Stimulated activated CD8-positive, alpha-beta memory T cell treated with anti-CD3 and anti-CD28 coated beads, Interleukin-2, amount 100 ng/mL, for 48 hours (primary cell): Measurements from ENCODE around the gene PTGFRN.
"Not testable (repeated sequence)": the region's sequence is repeated elsewhere in the genome, so short reads cannot be mapped to it uniquely, and the experiment has no call there.

Experiments used
- DNase-seq, 2 donors: peaks; one replicate each; pipeline ENCODE4 v3.0.0-alpha.2; 2020; ENCODE audit warnings: low read depth in 2 of 2

Gene PTGFRN

GRCh38 chr1:116916533-116917445 is 7.1 kb downstream of the PTGFRN start:
- no peak for DNase-seq

- DNase-seq: no peak
These were observed 9.1 kb downstream of the PTGFRN start for GRCh38 chr1:116918714-116919357.

GRCh38 chr1:116919802-116920201 is 10.1 kb downstream of the PTGFRN start:
- DNase-seq: no peak

GRCh38 chr1:116920211-116920610 is 10.5 kb downstream of the PTGFRN start:
- no peak for DNase-seq

GRCh38 chr1:116921301-116921885 is 11.7 kb downstream of the PTGFRN start:
- DNase-seq: no peak

GRCh38 chr1:116921937-116922336 is 12.2 kb downstream of the PTGFRN start:
- DNase-seq: no peak

GRCh38 chr1:116923421-116923820 is 13.7 kb downstream of the PTGFRN start:
- DNase-seq: no peak

GRCh38 chr1:116927049-116927798 is 17.5 kb downstream of the PTGFRN start:
- DNase-seq: no peak

- DNase-seq: no peak
These were observed 20.4 kb downstream of the PTGFRN start for GRCh38 chr1:116929961-116930592.

- DNase-seq: no peak
These were observed 21.6 kb downstream of the PTGFRN start for GRCh38 chr1:116931016-116931918.

- no peak for DNase-seq
These were observed 24.1 kb downstream of the PTGFRN start for GRCh38 chr1:116933606-116934515.

GRCh38 chr1:116934586-116935207 is 25.0 kb downstream of the PTGFRN start:
- no peak for DNase-seq

- DNase-seq: no peak
These were observed 28.5 kb downstream of the PTGFRN start for GRCh38 chr1:116938216-116938615.

GRCh38 chr1:116939780-116940543 is 30.2 kb downstream of the PTGFRN start:
- not testable (repeated sequence) for DNase-seq

GRCh38 chr1:116940814-116941599 is 31.3 kb downstream of the PTGFRN start:
- no peak for DNase-seq

- DNase-seq: no peak
These were observed 32.0 kb downstream of the PTGFRN start for GRCh38 chr1:116941670-116942069.

GRCh38 chr1:116942344-116942743 is 32.6 kb downstream of the PTGFRN start:
- no peak for DNase-seq
